HG03342 (cell line): ENCODE measurements around the gene PARPBP.
"Not testable (repeated sequence)": the region's sequence is repeated elsewhere in the genome, so short reads cannot be mapped to it uniquely, and the experiment has no call there.

Source experiments
- ATAC-seq: cut with Tn5 transposase; IDR thresholded peaks from one replicate; pipeline ENCODE4 v1.9.1; 2021; ENCODE audit warnings: mild to moderate bottlenecking, moderate library complexity; ENCODE audit not compliant: unreplicated experiment

PARPBP gene

DNA sequence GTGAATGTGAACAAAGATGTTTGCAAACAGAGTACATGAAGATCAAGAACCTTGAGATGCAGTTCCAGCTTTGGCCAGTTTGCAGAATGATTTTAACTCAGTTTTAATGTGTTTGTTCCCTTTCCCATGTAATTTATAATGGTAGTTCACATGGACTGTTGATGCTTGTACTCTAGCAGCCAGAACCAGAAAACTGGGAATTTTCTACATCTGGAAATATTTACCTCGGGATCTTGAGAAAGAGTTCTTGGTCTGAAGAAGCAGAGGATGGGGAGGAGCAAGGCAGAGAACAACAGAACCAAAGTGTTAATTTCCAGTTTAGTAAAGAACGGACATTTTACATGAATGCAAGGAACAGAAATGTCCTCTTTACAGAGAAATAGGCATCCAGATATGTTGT, 114.6 kb downstream of the PARPBP start:
- ATAC-seq: no peak

DNA sequence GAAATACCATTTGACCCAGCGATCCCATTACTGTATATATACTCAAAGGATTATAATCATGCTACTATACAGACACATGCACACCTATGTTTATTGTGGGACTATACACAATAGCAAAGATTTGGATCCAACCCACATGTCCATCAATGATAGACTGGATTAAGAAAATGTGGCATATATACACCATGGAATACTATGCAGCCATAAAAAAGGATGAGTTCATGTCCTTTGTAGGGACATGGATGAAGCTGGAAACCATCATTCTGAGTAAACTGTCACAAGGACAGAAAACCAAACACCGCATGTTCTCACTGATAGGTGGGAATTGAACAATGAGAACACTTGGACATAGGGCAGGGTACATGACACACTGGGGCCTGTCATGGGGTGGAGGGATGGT, 120.9 kb downstream of the PARPBP start:
- ATAC-seq: not testable (repeated sequence)
